CD4-positive, alpha-beta T cell (primary cell): ENCODE results near the gene NLRP7. TPM values are rescaled to one million over a fixed set of nuclear protein-coding genes. Genes with fewer than 3 reads are reported as not detected.

Experiments used
- ATAC-seq: fragments of 200-7000 bp; cut with Tn5 transposase; one replicate; pipeline ENCODE4 v1.10.0; 2022; ENCODE audit warnings: mild to moderate bottlenecking; ENCODE audit not compliant: poor library complexity
- CTCF ChIA-PET: fragments of 350-600 bp; sonication (Branson Sonifier 250); formaldehyde crosslinking; loops from one replicate; lab custom pipeline; 2021; ENCODE audit warnings: antibody characterized with exemption, inconsistent platforms; lab: Charles Lee
- POLR2A ChIA-PET: fragments of 350-600 bp; sonication (Branson Sonifier 250); formaldehyde crosslinking; loops from one replicate; lab custom pipeline; 2021; ENCODE audit warnings: antibody characterized with exemption, inconsistent platforms; lab: Charles Lee
- DNase-seq, 14 experiments: peaks; one replicate each; pipeline ENCODE4 v3.0.0-alpha.2; 2013 to 2020; ENCODE audit warnings: mixed read lengths in 2 of 14
- H3K27ac ChIP-seq, 2 donors: one replicate each; pipeline versions ENCODE4 v1.5.1 to v1.7.0; 2013; ENCODE audit warnings: low read length in 2 of 2, low read depth in 1 of 2, mild to moderate bottlenecking in 1 of 2
- H3K27me3 ChIP-seq, 2 experiments: 1 replicate in 1 of 2; 2 replicates in 1 of 2; pipeline versions ENCODE4 v1.6.1 to v1.7.0; 2013; ENCODE audit warnings: low read length in 2 of 2, control low read depth in 1 of 2, mild to moderate bottlenecking in 1 of 2, moderate library complexity in 1 of 2; ENCODE audit not compliant: insufficient read depth in 2 of 2, control insufficient read depth in 1 of 2
- H3K36me3 ChIP-seq: one replicate; pipeline ENCODE4 v1.6.1; 2013; ENCODE audit warnings: low read length, control low read depth; ENCODE audit not compliant: insufficient read depth
- H3K4me1 ChIP-seq: one replicate; pipeline ENCODE4 v1.6.1; 2013; ENCODE audit warnings: low read length, control low read depth; ENCODE audit not compliant: insufficient read depth
- H3K4me3 ChIP-seq: one replicate; pipeline ENCODE4 v1.5.1; 2013; ENCODE audit warnings: mild to moderate bottlenecking, low read length, moderate library complexity
- H3K9me3 ChIP-seq, 2 experiments: 1 replicate in 1 of 2; 2 replicates in 1 of 2; pipeline versions ENCODE4 v1.6.1 to v1.7.0; 2013; ENCODE audit warnings: low read length in 2 of 2, mild to moderate bottlenecking in 2 of 2, control low read depth in 1 of 2, moderate library complexity in 1 of 2; ENCODE audit not compliant: control insufficient read depth in 1 of 2, insufficient read depth in 1 of 2
- H3K27ac Mint-ChIP-seq: one replicate; pipeline ENCODE4 v1.8.0; 2020; ENCODE audit warnings: mixed read lengths
- H3K27me3 Mint-ChIP-seq: one replicate; pipeline ENCODE4 v1.8.0; 2021; ENCODE audit warnings: mixed read lengths
- H3K36me3 Mint-ChIP-seq: one replicate; pipeline ENCODE4 v1.8.0; 2021; ENCODE audit warnings: low read depth, mixed read lengths
- H3K4me1 Mint-ChIP-seq: one replicate; pipeline ENCODE4 v1.8.0; 2021; ENCODE audit warnings: low read depth, mixed read lengths
- H3K4me3 Mint-ChIP-seq: one replicate; pipeline ENCODE4 v1.8.0; 2020; ENCODE audit warnings: mild to moderate bottlenecking, mixed read lengths
- H3K9me3 Mint-ChIP-seq: one replicate; pipeline ENCODE4 v1.8.0; 2020; ENCODE audit warnings: mixed read lengths
- CTCF ChIP-seq: fragments of 200-600 bp; IDR thresholded peaks from one replicate; pipeline ENCODE4 v1.8.0; 2022; ENCODE audit warnings: antibody characterized with exemption, mild to moderate bottlenecking
- intact Hi-C, 2 experiments: fragments of 100-400 bp; cut with DNase I in 1 of 2; cut with micrococcal nuclease in 1 of 2; formaldehyde crosslinking; loops; one replicate each; pipeline versions ENCODE4 v1.15.1 to v1.9.0; 2023 to 2025; cut with DNase I, micrococcal nuclease
- total RNA-seq, 174 experiments: library from RNA in 2 of 174; stranded (reverse) in 2 of 174; gene quantifications; one replicate each; pipeline ENCODE4 v1.2.3 and lab custom pipeline; 2021 to 2026

Gene NLRP7
- total RNA-seq, 2 experiments from 2014 or later = not detected

GRCh38 chr19:54881884-54882283 lies 65.4 kb downstream of the NLRP7 start:
- Histone ChIP-seq H3K4me1 (no peaks in the 10 kb centered on the region), H3K36me3 (no peaks in the 10 kb centered on the region), H3K4me3 (no peak overlapping the region), H3K9me3 (peaks cover 0 to 28% of the 10 kb centered on the region in 2 experiments), H3K27ac (no peak overlapping the region), H3K27me3 (peaks cover 10 to 14% of the 10 kb centered on the region in 2 experiments)
- CTCF ChIA-PET = no interaction called here
- TF ChIP-seq CTCF = no peak
- intact Hi-C loops = no loop called here
- H3K4me1 Mint-ChIP-seq = no peaks in the 10 kb centered on the region
- H3K36me3 Mint-ChIP-seq = no peaks in the 10 kb centered on the region
- H3K27me3 Mint-ChIP-seq = peaks cover 36% of the 10 kb centered on the region
- no peak for ATAC-seq
- POLR2A ChIA-PET = no interaction called here
- H3K4me3 Mint-ChIP-seq = no peak overlapping the region
- no peak overlapping the region for H3K27ac Mint-ChIP-seq
- no peaks in the 10 kb centered on the region for H3K9me3 Mint-ChIP-seq
- DNase-seq = no peak

- Mint-ChIP-seq H3K36me3 (no peaks in the 10 kb centered on the region), H3K4me1 (no peaks in the 10 kb centered on the region), H3K4me3 (no peak overlapping the region), H3K27ac (no peak overlapping the region), H3K27me3 (peaks cover 29% of the 10 kb centered on the region), H3K9me3 (no peaks in the 10 kb centered on the region)
- Histone ChIP-seq H3K27me3 (peaks cover 10 to 14% of the 10 kb centered on the region in 2 experiments), H3K27ac (no peak overlapping the region), H3K4me1 (no peaks in the 10 kb centered on the region), H3K9me3 (peaks cover 0 to 14% of the 10 kb centered on the region in 2 experiments), H3K36me3 (no peaks in the 10 kb centered on the region), H3K4me3 (no peak overlapping the region)
- ATAC-seq = no peak
- no peak for DNase-seq
- ChIA-PET CTCF (no interaction called here), POLR2A (no interaction called here)
- intact Hi-C loops = no loop called here
- no peak for TF ChIP-seq CTCF
Measured at GRCh38 chr19:54877471-54877870, 69.9 kb downstream of the NLRP7 start.

GRCh38 chr19:54875506-54875905 lies 71.8 kb downstream of the NLRP7 start:
- H3K27me3 ChIP-seq = peaks cover 0 to under 1% of the 10 kb centered on the region in 2 experiments
- no peak for TF ChIP-seq CTCF
- H3K27ac Mint-ChIP-seq = no peak overlapping the region
- H3K36me3 ChIP-seq = no peaks in the 10 kb centered on the region
- POLR2A ChIA-PET = no interaction called here
- no peaks in the 10 kb centered on the region for H3K9me3 Mint-ChIP-seq
- H3K4me1 ChIP-seq = no peaks in the 10 kb centered on the region
- no peaks in the 10 kb centered on the region for H3K9me3 ChIP-seq
- intact Hi-C loops = no loop called here
- CTCF ChIA-PET = no interaction called here
- ATAC-seq (no peak), DNase-seq (peak in 2 of 14 experiments; percentile 25 to 37)
- H3K27ac ChIP-seq = no peak overlapping the region
- H3K27me3 Mint-ChIP-seq = peaks cover 27% of the 10 kb centered on the region
- no peaks in the 10 kb centered on the region for H3K4me1 Mint-ChIP-seq
- H3K4me3 ChIP-seq = no peak overlapping the region
- no peaks in the 10 kb centered on the region for H3K36me3 Mint-ChIP-seq
- no peak overlapping the region for H3K4me3 Mint-ChIP-seq
